Measurements from ENCODE around the gene GPR108.

- TF ChIP-seq CTCF (IDR thresholded peaks at IDR 0.05), result no peak
- TF ChIP-seq POLR2A (IDR thresholded peaks at IDR 0.05), result no peak
Observed at GRCh38 chr19:6752256-6753177, 15.1 kb upstream of the GPR108 start.
